ENCODE data around the gene TSPAN10. TPM values are rescaled to one million over a fixed set of nuclear protein-coding genes. Genes with fewer than 3 reads are reported as not detected.

The TSPAN10 gene
- total RNA-seq, 1 donor from 2014 or later = 1.1 TPM

DNA sequence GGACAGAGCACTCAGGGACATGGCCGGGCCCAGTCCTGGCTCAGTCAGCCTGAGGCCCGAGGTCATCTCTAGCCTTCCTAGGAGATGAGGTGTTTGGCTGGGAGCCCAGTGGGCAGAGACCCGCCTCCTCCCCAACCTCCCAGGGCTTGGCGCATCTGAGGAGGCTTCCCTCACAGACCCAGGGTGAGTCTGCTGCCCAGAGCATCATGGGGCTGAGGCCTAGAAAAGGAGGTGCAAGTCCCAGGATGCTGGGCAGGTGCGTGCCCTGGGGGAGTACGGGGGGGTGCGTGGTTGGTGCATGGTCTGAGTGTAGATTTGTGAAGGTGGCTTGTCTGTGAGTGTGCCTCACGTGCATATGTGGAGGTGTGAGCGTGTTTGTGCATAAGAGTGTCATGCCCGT is 14.7 kb downstream of the TSPAN10 start:
- no peak overlapping the region for H3K4me3 ChIP-seq
- no peaks in the 10 kb centered on the region for H3K9me3 ChIP-seq
- H3K36me3 ChIP-seq = no peaks in the 10 kb centered on the region
- no peaks in the 10 kb centered on the region for H3K4me1 ChIP-seq
- peaks cover 47% of the 10 kb centered on the region for H3K27me3 ChIP-seq (ENCODE audit: low read depth)
- H3K27ac ChIP-seq = no peak overlapping the region
- DNase-seq = no peak
- intact Hi-C loops (cut with DNase I) = no loop called here
- no peak for ATAC-seq
- TF ChIP-seq, protein P1, sequence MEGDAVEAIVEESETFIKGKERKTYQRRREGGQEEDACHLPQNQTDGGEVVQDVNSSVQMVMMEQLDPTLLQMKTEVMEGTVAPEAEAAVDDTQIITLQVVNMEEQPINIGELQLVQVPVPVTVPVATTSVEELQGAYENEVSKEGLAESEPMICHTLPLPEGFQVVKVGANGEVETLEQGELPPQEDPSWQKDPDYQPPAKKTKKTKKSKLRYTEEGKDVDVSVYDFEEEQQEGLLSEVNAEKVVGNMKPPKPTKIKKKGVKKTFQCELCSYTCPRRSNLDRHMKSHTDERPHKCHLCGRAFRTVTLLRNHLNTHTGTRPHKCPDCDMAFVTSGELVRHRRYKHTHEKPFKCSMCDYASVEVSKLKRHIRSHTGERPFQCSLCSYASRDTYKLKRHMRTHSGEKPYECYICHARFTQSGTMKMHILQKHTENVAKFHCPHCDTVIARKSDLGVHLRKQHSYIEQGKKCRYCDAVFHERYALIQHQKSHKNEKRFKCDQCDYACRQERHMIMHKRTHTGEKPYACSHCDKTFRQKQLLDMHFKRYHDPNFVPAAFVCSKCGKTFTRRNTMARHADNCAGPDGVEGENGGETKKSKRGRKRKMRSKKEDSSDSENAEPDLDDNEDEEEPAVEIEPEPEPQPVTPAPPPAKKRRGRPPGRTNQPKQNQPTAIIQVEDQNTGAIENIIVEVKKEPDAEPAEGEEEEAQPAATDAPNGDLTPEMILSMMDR (IDR thresholded peaks at IDR 0.05) = no peak

DNA sequence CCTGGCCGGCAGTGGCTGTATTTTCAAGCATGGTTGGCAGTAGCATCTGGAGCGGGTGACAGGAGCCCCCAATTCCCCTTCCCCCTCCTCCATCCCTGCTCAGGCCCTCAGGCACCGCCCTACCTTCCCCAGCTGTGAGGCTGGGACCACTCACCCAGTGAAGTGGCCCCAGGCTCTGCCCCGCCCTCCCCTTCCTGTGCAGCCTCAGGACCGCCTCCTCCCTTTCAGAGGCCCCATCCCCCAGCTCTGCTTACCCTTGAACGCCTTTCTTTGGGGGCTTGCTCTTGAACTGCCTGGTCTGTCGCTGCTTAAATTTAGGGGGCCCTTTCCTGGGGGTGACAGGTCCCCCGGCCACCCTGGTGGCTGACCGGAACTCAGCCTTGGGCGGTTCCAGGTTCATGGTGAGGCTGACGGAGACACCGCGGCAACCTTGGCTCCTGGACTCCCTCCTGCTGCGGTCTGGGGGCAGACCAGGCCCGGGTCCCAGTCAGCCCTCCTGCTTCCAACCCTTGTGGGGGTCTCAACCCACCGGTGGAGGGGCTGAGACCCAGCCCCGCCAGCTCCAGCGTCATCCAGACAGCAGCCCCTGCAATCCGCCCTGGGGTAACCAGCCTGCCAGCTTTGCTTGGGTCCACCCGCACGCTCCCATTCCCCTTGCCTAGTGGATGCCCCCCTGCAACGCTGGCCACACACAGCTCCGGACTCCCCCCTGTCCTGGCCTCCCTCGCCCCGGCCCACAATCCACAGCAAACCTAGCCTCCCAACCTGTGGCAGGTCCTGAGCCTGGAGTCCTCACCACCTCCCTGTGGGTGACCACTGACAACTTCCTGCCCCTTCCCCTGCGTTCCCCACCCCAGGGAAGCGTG is 16.1 kb downstream of the TSPAN10 start:
- no peaks in the 10 kb centered on the region for H3K4me1 ChIP-seq
- peaks cover 36% of the 10 kb centered on the region for H3K27me3 ChIP-seq (ENCODE audit: low read depth)
- H3K4me3 ChIP-seq = peak overlapping the region; percentile 26
- H3K27ac ChIP-seq = no peak overlapping the region
- intact Hi-C loops (cut with DNase I) = no loop called here
- TF ChIP-seq, protein P1 (IDR thresholded peaks at IDR 0.05) = no peak
- DNase-seq (no peak), ATAC-seq (peak; percentile 13 to 34)
- no peaks in the 10 kb centered on the region for H3K9me3 ChIP-seq
- H3K36me3 ChIP-seq = no peaks in the 10 kb centered on the region

DNA sequence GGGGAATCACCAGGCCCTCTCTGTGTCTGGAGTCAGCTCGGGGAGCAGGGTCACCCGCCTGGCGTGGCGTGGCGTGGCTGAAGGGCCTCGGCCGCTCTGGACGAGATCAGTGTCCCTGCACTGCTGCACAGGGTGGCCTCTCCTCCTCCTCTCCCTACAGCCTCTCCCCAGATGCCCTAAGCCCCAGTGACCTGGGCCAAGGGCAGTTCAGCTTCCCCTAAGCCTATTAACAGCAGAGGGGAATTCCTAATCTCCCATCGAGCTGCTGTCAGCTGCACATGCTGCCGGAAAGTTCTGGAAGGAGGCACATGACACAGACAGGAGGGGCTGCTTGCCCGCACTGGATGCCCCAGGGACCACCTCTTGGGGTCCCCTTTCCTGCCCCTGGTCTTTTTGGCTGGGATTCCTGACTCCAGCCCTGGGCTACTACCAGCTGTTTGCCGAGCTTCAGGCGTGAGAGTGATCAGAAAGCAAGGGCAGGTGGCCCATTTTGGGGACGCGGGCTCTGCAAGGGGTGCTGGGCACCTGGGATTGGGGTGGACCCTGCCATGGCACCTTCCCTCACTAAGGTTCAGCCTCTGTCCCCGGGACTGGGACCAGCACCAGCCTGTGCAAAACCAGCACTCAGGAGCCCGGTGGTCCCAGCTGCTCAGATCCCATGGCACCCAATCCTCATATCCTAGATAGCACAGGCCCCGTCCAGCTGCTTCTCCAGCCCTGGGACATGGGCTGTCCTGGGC is 18.6 kb downstream of the TSPAN10 start:
- peaks cover 13% of the 10 kb centered on the region for H3K27me3 ChIP-seq (ENCODE audit: low read depth)

DNA sequence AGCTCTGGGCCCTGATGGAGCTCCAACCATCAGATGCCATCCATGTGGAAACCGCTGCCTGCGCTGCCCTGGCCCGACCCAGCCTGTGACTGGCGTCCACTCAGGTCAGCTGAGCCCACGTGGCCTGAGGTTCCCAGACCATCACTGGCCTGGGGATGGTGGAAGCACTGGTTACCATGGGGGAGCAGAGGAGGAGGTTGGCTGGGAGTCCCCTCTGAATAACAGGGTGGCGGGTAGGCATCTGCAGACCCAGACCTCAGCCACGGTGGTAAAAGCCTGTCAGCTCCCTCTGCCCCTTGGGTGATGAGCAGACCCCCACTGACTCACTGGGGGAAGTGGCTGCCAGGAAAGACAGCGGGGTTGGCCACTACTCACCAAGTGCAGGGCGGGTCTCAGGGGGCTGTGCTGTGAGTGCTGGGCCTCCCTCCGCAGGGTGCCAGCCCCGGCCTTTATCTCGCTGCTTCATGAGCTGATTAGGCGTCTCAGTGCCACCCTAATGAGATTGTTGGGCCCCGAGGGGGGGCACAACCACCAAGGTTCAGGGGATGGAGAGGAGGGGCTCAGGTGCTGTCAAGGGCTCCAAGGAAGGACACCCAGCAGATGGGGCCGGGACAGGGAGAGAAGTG is 19.2 kb downstream of the TSPAN10 start, which contains the start of gene PDE6G:
PDE6G (minus strand) TSS at position 425 of the 626 bp plus-strand sequence. CDS start 3,237 bp downstream, outside the sequence.
- intact Hi-C loops (cut with DNase I) = no loop called here
- Histone ChIP-seq H3K27ac (no peak within 1 kb of the TSS), H3K27me3 (ENCODE audit: low read depth) (peaks cover 6% of the 10 kb centered on the region), H3K36me3 (no peaks in the 10 kb centered on the region), H3K4me3 (no peak within 1 kb of the TSS), H3K9me3 (no peaks in the 10 kb centered on the region), H3K4me1 (no peaks in the 10 kb centered on the region)
- TF ChIP-seq, protein P1 (IDR thresholded peaks at IDR 0.05) = no peak
- ATAC-seq = no peak
- DNase-seq = no peak

More for the DNA sequence above, 18.6 kb downstream of the TSPAN10 start:
- no peaks in the 10 kb centered on the region for H3K9me3 ChIP-seq
- H3K4me3 ChIP-seq = no peak overlapping the region
- TF ChIP-seq, protein P1 (IDR thresholded peaks at IDR 0.05) = no peak
- no peak overlapping the region for H3K27ac ChIP-seq
- no peaks in the 10 kb centered on the region for H3K36me3 ChIP-seq
- intact Hi-C loops (cut with DNase I) = no loop called here
- H3K4me1 ChIP-seq = no peaks in the 10 kb centered on the region
- ATAC-seq (no peak), DNase-seq (no peak)

DNA sequence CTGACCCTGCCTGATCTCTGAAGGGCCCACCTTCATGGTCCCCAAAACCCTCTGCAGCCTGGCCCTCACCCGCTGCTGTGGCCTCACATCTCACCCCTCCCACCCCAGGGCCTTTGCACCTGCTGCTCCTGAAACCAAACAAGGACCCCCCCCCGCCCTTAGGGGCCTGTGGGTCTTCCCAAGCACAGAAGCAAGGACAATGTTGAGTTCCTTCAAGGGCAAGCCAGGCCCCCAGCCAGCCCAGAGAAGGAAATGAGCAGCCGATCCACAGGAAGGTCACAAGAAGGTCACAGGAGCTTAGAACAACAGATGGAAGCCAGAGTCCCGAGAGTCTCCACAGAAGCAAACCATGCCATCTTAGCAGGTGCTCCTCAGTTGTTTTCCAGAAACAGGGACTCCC is 19.8 kb downstream of the TSPAN10 start:
- Histone ChIP-seq H3K36me3 (no peaks in the 10 kb centered on the region), H3K9me3 (no peaks in the 10 kb centered on the region), H3K4me1 (no peaks in the 10 kb centered on the region), H3K4me3 (no peak overlapping the region), H3K27ac (no peak overlapping the region), H3K27me3 (ENCODE audit: low read depth) (peaks cover under 1% of the 10 kb centered on the region)
- ATAC-seq = no peak
- intact Hi-C loops (cut with DNase I) = no loop called here
- TF ChIP-seq, protein P1 (IDR thresholded peaks at IDR 0.05) = no peak
- no peak for DNase-seq
